ENCODE measurements around the gene RSAD2. TPM values are rescaled to one million over a fixed set of nuclear protein-coding genes. Genes with fewer than 3 reads are reported as not detected.

The RSAD2 gene
- total RNA-seq, 1 experiment from 2014 or later: 37.2 TPM

GRCh38 chr2:6945087-6945813 is 67.7 kb downstream of the RSAD2 start:
- no TSS peak for BruUV-seq (replicated peaks)
- CTCF ChIA-PET: no interaction called here
- Mint-ChIP-seq H3K27me3 (ENCODE audit: unreplicated experiment) (no peaks in the 10 kb centered on the region), H3K36me3 (ENCODE audit: insufficient read depth, unreplicated experiment) (no peaks in the 10 kb centered on the region), H3K27ac (ENCODE audit: unreplicated experiment) (no peak overlapping the region), H3K4me1 (ENCODE audit: low read depth, unreplicated experiment) (peaks cover 9% of the 10 kb centered on the region), H3K4me3 (ENCODE audit: low read depth, unreplicated experiment) (no peak overlapping the region), H3K9me3 (ENCODE audit: low read depth, unreplicated experiment) (no peaks in the 10 kb centered on the region)
- DNase-seq: no peak
- intact Hi-C loops (cut with micrococcal nuclease; ENCODE audit: unreplicated experiment): no loop called here
- TF ChIP-seq CTCF (IDR thresholded peaks at IDR 0.05; ENCODE audit: unreplicated experiment): no peak

- TF ChIP-seq CTCF (IDR thresholded peaks at IDR 0.05; ENCODE audit: unreplicated experiment): no peak
- Mint-ChIP-seq H3K4me3 (ENCODE audit: low read depth, unreplicated experiment) (no peak overlapping the region), H3K36me3 (ENCODE audit: insufficient read depth, unreplicated experiment) (no peaks in the 10 kb centered on the region), H3K27me3 (ENCODE audit: unreplicated experiment) (no peaks in the 10 kb centered on the region), H3K4me1 (ENCODE audit: low read depth, unreplicated experiment) (peaks cover 9% of the 10 kb centered on the region), H3K27ac (ENCODE audit: unreplicated experiment) (no peak overlapping the region), H3K9me3 (ENCODE audit: low read depth, unreplicated experiment) (no peaks in the 10 kb centered on the region)
- no TSS peak for BruUV-seq (replicated peaks)
- CTCF ChIA-PET: no interaction called here
- intact Hi-C loops (cut with micrococcal nuclease; ENCODE audit: unreplicated experiment): no loop called here
- DNase-seq: no peak
Observed at GRCh38 chr2:6945821-6946220, 68.2 kb downstream of the RSAD2 start.

- no TSS peak for BruUV-seq (replicated peaks)
- intact Hi-C loops (cut with micrococcal nuclease; ENCODE audit: unreplicated experiment): no loop called here
- H3K36me3 Mint-ChIP-seq (ENCODE audit: insufficient read depth, unreplicated experiment): no peaks in the 10 kb centered on the region
- H3K9me3 Mint-ChIP-seq (ENCODE audit: low read depth, unreplicated experiment): no peaks in the 10 kb centered on the region
- no peak overlapping the region for H3K27ac Mint-ChIP-seq (ENCODE audit: unreplicated experiment)
- peaks cover 17% of the 10 kb centered on the region for H3K4me1 Mint-ChIP-seq (ENCODE audit: low read depth, unreplicated experiment)
- no peak overlapping the region for H3K4me3 Mint-ChIP-seq (ENCODE audit: low read depth, unreplicated experiment)
- DNase-seq: no peak
- H3K27me3 Mint-ChIP-seq (ENCODE audit: unreplicated experiment): no peaks in the 10 kb centered on the region
- TF ChIP-seq CTCF (IDR thresholded peaks at IDR 0.05; ENCODE audit: unreplicated experiment): no peak
- CTCF ChIA-PET: interaction anchor here (1.0 kb wide), 1 partner anchor 32 kb away, joined by 3 read pairs; no protein-coding TSS in a partner anchor
Observed at GRCh38 chr2:6946722-6947121, 69.1 kb downstream of the RSAD2 start.

Other genes starting within 250 kb of the RSAD2 start
- gene CMPK2, start 11.9 kb upstream of the RSAD2 start, total RNA-seq (2022): 26.6 and 76.6 TPM in 2 replicates
- 13.7 and 15.4 TPM in 2 replicates for gene RNF144A, start 39.6 kb downstream of the RSAD2 start, total RNA-seq (2022)